ENCODE data around the gene SIM2. TPM values are rescaled to one million over a fixed set of nuclear protein-coding genes. Genes with fewer than 3 reads are reported as not detected.

Gene SIM2
- total and polyA plus RNA-seq, 2 experiments from 2014 or later: 0.14 TPM; not detected in 1

DNA sequence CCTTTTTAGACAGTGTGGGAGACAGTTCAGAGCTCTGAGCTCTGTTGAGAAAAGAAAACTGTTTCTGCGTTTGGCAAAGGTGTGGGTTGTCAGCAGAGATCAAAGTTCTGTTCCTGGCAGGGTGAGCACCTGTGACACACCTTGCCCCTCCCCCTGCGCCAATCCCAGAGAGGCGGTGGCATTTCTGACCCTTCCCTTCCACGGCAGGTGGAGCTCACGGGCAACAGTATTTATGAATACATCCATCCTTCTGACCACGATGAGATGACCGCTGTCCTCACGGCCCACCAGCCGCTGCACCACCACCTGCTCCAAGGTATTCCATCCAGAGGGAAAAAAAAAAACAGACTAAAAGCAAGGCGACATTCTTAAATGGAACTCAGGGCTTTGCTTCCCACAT, 20.7 kb downstream of the SIM2 start:
- H3K9ac ChIP-seq: no peak overlapping the region
- H4K20me1 ChIP-seq (ENCODE audit: insufficient read depth): no peaks in the 10 kb centered on the region
- no peaks in the 10 kb centered on the region for H3K4me1 ChIP-seq (ENCODE audit: insufficient read depth)
- no peaks in the 10 kb centered on the region for H3K36me3 ChIP-seq (ENCODE audit: low read depth)
- no peaks in the 10 kb centered on the region for H3K9me3 ChIP-seq (ENCODE audit: low read depth)
- no peaks in the 10 kb centered on the region for H3K9me2 ChIP-seq (ENCODE audit: insufficient read depth)
- H2AFZ ChIP-seq: no peak overlapping the region
- H3K27ac ChIP-seq: no peak overlapping the region
- H3F3A ChIP-seq (ENCODE audit: insufficient read depth): no peaks in the 10 kb centered on the region
- H3K4me2 ChIP-seq (ENCODE audit: unreplicated experiment): no peak overlapping the region
- H3K27me3 ChIP-seq (replicated peaks; ENCODE audit: insufficient read depth): peaks cover 52% of the 10 kb centered on the region
- H3K79me2 ChIP-seq (ENCODE audit: insufficient read depth): no peaks in the 10 kb centered on the region
- DNase-seq: no peak
- in situ Hi-C loops (cut with MboI): no loop called here
- no peak overlapping the region for H3K4me3 ChIP-seq
- TF ChIP-seq EZH2 (IDR thresholded peaks at IDR 0.05; ENCODE audit: insufficient read depth, poor library complexity, severe bottlenecking) (no peak), EZH2phosphoT487 (IDR thresholded peaks at IDR 0.05; ENCODE audit: insufficient read depth, low read depth) (no peak)
- 57 to 61% methylated on average over 10 of the region's 10 CpGs for WGBS, 2 experiments (ENCODE audit: low coverage in 1 of 2, low lambda C conversion rate in 2 of 2, missing lambda C conversion rate in 2 of 2)

DNA sequence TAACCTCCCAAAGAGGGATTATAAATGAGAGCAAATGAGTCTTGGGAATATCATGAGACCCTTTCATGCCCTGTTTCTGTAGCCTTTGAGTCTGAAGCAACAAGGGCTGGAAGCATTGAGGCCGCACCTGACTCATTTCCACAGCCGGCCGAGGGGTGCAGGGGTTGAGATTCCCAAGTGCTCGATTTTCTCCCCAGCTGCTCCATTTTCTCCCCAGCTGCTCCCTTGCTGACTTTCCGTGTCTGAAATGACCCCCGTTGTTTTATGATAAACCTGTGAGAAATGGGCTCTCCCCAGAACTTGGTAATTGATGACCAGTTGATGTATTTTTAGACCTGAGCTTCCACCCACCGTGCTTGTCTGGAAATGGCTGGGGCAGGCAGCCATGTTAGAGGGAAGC, 22.9 kb downstream of the SIM2 start:
- no peaks in the 10 kb centered on the region for H3K4me1 ChIP-seq (ENCODE audit: insufficient read depth)
- H2AFZ ChIP-seq: no peak overlapping the region
- H3K27me3 ChIP-seq (replicated peaks; ENCODE audit: insufficient read depth): peaks cover 34% of the 10 kb centered on the region
- no peak overlapping the region for H3K9ac ChIP-seq
- H3K9me2 ChIP-seq (ENCODE audit: insufficient read depth): no peaks in the 10 kb centered on the region
- no peaks in the 10 kb centered on the region for H3K36me3 ChIP-seq (ENCODE audit: low read depth)
- H4K20me1 ChIP-seq (ENCODE audit: insufficient read depth): no peaks in the 10 kb centered on the region
- H3K4me3 ChIP-seq: no peak overlapping the region
- no peak for TF ChIP-seq EZH2phosphoT487 (IDR thresholded peaks at IDR 0.05; ENCODE audit: insufficient read depth, low read depth)
- TF ChIP-seq EZH2 (IDR thresholded peaks at IDR 0.05; ENCODE audit: insufficient read depth, poor library complexity, severe bottlenecking): no peak
- in situ Hi-C loops (cut with MboI): no loop called here
- H3K27ac ChIP-seq: no peak overlapping the region
- H3K4me2 ChIP-seq (ENCODE audit: unreplicated experiment): no peak overlapping the region
- DNase-seq: no peak
- H3F3A ChIP-seq (ENCODE audit: insufficient read depth): no peaks in the 10 kb centered on the region
- H3K79me2 ChIP-seq (ENCODE audit: insufficient read depth): no peaks in the 10 kb centered on the region
- no peaks in the 10 kb centered on the region for H3K9me3 ChIP-seq (ENCODE audit: low read depth)
- 68 to 73% methylated on average over 7 of the region's 7 CpGs for WGBS, 2 experiments (ENCODE audit: low coverage in 1 of 2, low lambda C conversion rate in 2 of 2, missing lambda C conversion rate in 2 of 2)

DNA sequence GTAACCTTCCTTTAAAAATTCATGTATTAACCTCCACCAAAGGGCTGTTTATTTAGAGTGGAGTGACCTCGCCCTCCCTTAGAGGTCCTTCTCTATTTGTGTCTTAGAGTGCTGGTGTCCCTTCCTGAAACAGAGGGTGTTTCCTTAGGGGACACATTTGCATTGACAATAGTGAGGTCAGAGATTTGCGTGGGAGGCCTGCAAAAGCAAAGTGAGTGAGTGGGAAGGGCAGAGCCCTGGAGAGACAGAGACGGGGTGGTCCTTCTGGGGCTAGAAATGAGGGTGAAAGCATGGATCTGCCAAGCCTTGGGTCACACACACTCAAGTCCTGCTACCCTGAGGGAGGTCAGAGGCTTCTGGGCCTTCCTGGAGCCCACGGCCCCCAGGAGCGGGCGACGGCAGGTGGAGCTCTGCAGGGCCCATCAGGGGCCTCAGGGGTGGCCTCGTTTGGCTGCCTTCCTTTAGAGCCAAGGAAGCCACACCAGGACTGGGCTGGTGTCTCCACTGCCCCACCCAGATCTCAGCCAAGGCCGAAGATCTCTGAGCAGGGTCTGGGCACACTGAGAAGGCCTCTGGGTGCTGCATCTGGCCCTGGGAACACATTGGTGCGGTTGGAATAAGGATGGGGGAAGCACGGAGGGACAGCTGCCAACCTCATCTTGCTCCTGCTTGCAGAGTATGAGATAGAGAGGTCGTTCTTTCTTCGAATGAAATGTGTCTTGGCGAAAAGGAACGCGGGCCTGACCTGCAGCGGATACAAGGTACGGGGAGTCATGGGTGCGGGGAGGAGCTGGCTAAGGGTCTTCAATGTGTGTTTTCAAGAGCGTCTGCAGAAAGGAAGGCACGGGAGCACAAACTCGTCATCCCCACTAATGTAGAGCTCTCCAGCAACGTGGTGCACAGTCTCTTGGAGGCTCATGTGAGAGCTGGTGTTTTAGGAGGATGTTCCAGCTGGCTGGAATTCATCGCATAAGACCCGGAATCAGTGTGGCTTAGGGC, 23.8 kb downstream of the SIM2 start:
- Histone ChIP-seq H3K9ac (no peak overlapping the region), H3K9me2 (ENCODE audit: insufficient read depth) (no peaks in the 10 kb centered on the region), H3K4me3 (no peak overlapping the region), H3K36me3 (ENCODE audit: low read depth) (no peaks in the 10 kb centered on the region), H3K27me3 (replicated peaks; ENCODE audit: insufficient read depth) (peaks cover 40% of the 10 kb centered on the region), H2AFZ (no peak overlapping the region), H3K4me2 (ENCODE audit: unreplicated experiment) (no peak overlapping the region), H3F3A (ENCODE audit: insufficient read depth) (no peaks in the 10 kb centered on the region), H3K4me1 (ENCODE audit: insufficient read depth) (no peaks in the 10 kb centered on the region), H3K79me2 (ENCODE audit: insufficient read depth) (no peaks in the 10 kb centered on the region), H3K27ac (no peak overlapping the region), H3K9me3 (ENCODE audit: low read depth) (no peaks in the 10 kb centered on the region), H4K20me1 (ENCODE audit: insufficient read depth) (no peaks in the 10 kb centered on the region)
- TF ChIP-seq EZH2phosphoT487 (IDR thresholded peaks at IDR 0.05; ENCODE audit: insufficient read depth, low read depth) (no peak), EZH2 (IDR thresholded peaks at IDR 0.05; ENCODE audit: insufficient read depth, poor library complexity, severe bottlenecking) (no peak)
- DNase-seq: no peak
- in situ Hi-C loops (cut with MboI): no loop called here
- WGBS, 2 experiments (ENCODE audit: low coverage in 1 of 2, low lambda C conversion rate in 2 of 2, missing lambda C conversion rate in 2 of 2): 63 to 64% methylated on average over 25 of the region's 25 CpGs

DNA sequence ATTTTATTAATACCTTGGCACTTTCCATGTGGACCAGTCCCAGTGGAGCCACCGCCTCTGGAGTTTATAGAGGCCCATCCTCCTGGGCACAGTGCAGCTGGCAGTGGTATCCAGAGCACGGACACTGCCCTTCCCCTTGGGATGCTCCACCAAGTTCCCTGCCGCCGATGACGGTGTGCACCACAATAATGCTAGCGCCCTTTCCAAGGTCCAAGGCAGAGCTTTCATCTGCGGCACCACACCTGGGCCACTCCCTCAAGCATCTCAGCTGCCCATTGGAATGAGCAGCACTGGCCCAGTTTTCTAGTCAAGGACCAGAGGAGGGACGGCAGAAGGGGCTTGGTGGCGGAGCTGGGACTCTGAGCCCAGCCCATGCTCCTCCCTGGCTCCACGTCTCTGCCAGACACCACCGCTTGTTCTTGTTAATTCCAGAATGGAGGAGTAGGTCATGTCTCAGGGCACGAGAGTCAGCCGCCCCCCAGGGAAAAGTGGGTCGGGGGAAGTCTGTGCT, 24.5 kb downstream of the SIM2 start:
- no peak overlapping the region for H3K9ac ChIP-seq
- in situ Hi-C loops (cut with MboI): no loop called here
- H3K79me2 ChIP-seq (ENCODE audit: insufficient read depth): no peaks in the 10 kb centered on the region
- H3K4me3 ChIP-seq: no peak overlapping the region
- WGBS, 2 experiments (ENCODE audit: low coverage in 1 of 2, low lambda C conversion rate in 2 of 2, missing lambda C conversion rate in 2 of 2): 66 to 74% methylated on average over 14 of the region's 14 CpGs
- DNase-seq: no peak
- no peaks in the 10 kb centered on the region for H3F3A ChIP-seq (ENCODE audit: insufficient read depth)
- H3K9me2 ChIP-seq (ENCODE audit: insufficient read depth): no peaks in the 10 kb centered on the region
- H3K9me3 ChIP-seq (ENCODE audit: low read depth): no peaks in the 10 kb centered on the region
- H3K27me3 ChIP-seq (replicated peaks; ENCODE audit: insufficient read depth): peaks cover 42% of the 10 kb centered on the region
- H3K4me2 ChIP-seq (ENCODE audit: unreplicated experiment): no peak overlapping the region
- no peak overlapping the region for H3K27ac ChIP-seq
- no peaks in the 10 kb centered on the region for H4K20me1 ChIP-seq (ENCODE audit: insufficient read depth)
- TF ChIP-seq EZH2phosphoT487 (IDR thresholded peaks at IDR 0.05; ENCODE audit: insufficient read depth, low read depth): no peak
- no peak for TF ChIP-seq EZH2 (IDR thresholded peaks at IDR 0.05; ENCODE audit: insufficient read depth, poor library complexity, severe bottlenecking)
- no peak overlapping the region for H2AFZ ChIP-seq
- no peaks in the 10 kb centered on the region for H3K4me1 ChIP-seq (ENCODE audit: insufficient read depth)
- H3K36me3 ChIP-seq (ENCODE audit: low read depth): no peaks in the 10 kb centered on the region

Data from GM23248 (cell line).